Measurements from ENCODE around the gene ABHD6. TPM values are rescaled to one million over a fixed set of nuclear protein-coding genes. Genes with fewer than 3 reads are reported as not detected.

ABHD6 gene
- total RNA-seq, 1 experiment from 2014 or later: 18.9 TPM

GRCh38 chr3:58325525-58325992 is 88.0 kb downstream of the ABHD6 start:
- DNase-seq (ENCODE audit: low read depth, low spot score) (no peak), ATAC-seq (no peak)
- no peaks in the 10 kb centered on the region for H3K9me3 ChIP-seq (ENCODE audit: control insufficient read depth, insufficient read depth, low read depth, low read length)
- in situ Hi-C loops (cut with HindIII; ENCODE audit: low pct_unique_long_range_greater_than_20kb, low sequenced_read_pairs) (no loop called here), intact Hi-C loops (cut with micrococcal nuclease; ENCODE audit: unreplicated experiment) (no loop called here)
- CTCF ChIA-PET: no interaction called here
- BruUV-seq (replicated peaks): no TSS peak
- H3K36me3 ChIP-seq (ENCODE audit: control insufficient read depth, insufficient read depth, low read length): no peaks in the 10 kb centered on the region
- no peak overlapping the region for H3K4me3 ChIP-seq (ENCODE audit: low read depth in 2 of 2, low read length in 2 of 2)
- H3K27ac ChIP-seq (ENCODE audit: low read length): no peak overlapping the region
- POLR2A ChIA-PET: no interaction called here
- H3K27me3 ChIP-seq (ENCODE audit: control insufficient read depth, insufficient read depth, low read length): no peaks in the 10 kb centered on the region
- H3K4me1 ChIP-seq (ENCODE audit: control insufficient read depth, insufficient read depth, low read length): no peaks in the 10 kb centered on the region; the same call in 1 of the 2 replicates
- TF ChIP-seq CTCF (IDR thresholded peaks at IDR 0.05) (no peak), TCF7L2 (IDR thresholded peaks at IDR 0.05; ENCODE audit: low read depth, low read length) (no peak), REST (IDR thresholded peaks at IDR 0.05; ENCODE audit: insufficient read depth in 1 of 2, low read depth in 2 of 2, low read length in 1 of 2) (no peak), POLR2AphosphoS5 (IDR thresholded peaks at IDR 0.05; ENCODE audit: low read depth, low read length) (no peak), SIN3A (IDR thresholded peaks at IDR 0.05; ENCODE audit: borderline replicate concordance, insufficient read depth, low read depth, low read length) (no peak)

GRCh38 chr3:58326267-58326900 is 88.8 kb downstream of the ABHD6 start:
- DNase-seq (ENCODE audit: low read depth, low spot score) (no peak), ATAC-seq (no peak)
- TF ChIP-seq POLR2AphosphoS5 (IDR thresholded peaks at IDR 0.05; ENCODE audit: low read depth, low read length) (no peak), CTCF (IDR thresholded peaks at IDR 0.05) (no peak), REST (IDR thresholded peaks at IDR 0.05; ENCODE audit: insufficient read depth in 1 of 2, low read depth in 2 of 2, low read length in 1 of 2) (no peak), TCF7L2 (IDR thresholded peaks at IDR 0.05; ENCODE audit: low read depth, low read length) (no peak), SIN3A (IDR thresholded peaks at IDR 0.05; ENCODE audit: borderline replicate concordance, insufficient read depth, low read depth, low read length) (no peak)
- no peaks in the 10 kb centered on the region for H3K27me3 ChIP-seq (ENCODE audit: control insufficient read depth, insufficient read depth, low read length)
- in situ Hi-C loops (cut with HindIII; ENCODE audit: low pct_unique_long_range_greater_than_20kb, low sequenced_read_pairs): no loop called here
- no peaks in the 10 kb centered on the region for H3K36me3 ChIP-seq (ENCODE audit: control insufficient read depth, insufficient read depth, low read length)
- intact Hi-C loops (cut with micrococcal nuclease; ENCODE audit: unreplicated experiment): no loop called here
- no peaks in the 10 kb centered on the region; the same call in 1 of the 2 replicates for H3K4me1 ChIP-seq (ENCODE audit: control insufficient read depth, insufficient read depth, low read length)
- H3K9me3 ChIP-seq (ENCODE audit: control insufficient read depth, insufficient read depth, low read depth, low read length): no peaks in the 10 kb centered on the region
- no peak overlapping the region for H3K27ac ChIP-seq (ENCODE audit: low read length)
- ChIA-PET CTCF (no interaction called here), POLR2A (no interaction called here)
- no peak overlapping the region for H3K4me3 ChIP-seq (ENCODE audit: low read depth in 2 of 2, low read length in 2 of 2)
- BruUV-seq (replicated peaks): no TSS peak

Data from Panc1 (cell line).